ENCODE results near the gene HOGA1. TPM values are rescaled to one million over a fixed set of nuclear protein-coding genes. Genes with fewer than 3 reads are reported as not detected.
"Not testable (repeated sequence)": the region's sequence is repeated elsewhere in the genome, so short reads cannot be mapped to it uniquely, and the experiment has no call there.

Gene HOGA1
- total RNA-seq, 1 experiment from 2014 or later, result not detected

GRCh38 chr10:97633921-97634320 is 49.7 kb downstream of the HOGA1 start:
- ChIA-PET CTCF (no interaction called here), POLR2A (ENCODE audit: low non-redundant PET) (no interaction called here)
- intact Hi-C loops (cut with micrococcal nuclease; ENCODE audit: unreplicated experiment), result no loop called here
- no peaks in the 10 kb centered on the region for H3K9me3 ChIP-seq (ENCODE audit: low read depth, low read length, poor library complexity, severe bottlenecking)
- H3K27ac ChIP-seq (ENCODE audit: low read depth, low read length, poor library complexity, severe bottlenecking), result peak overlapping the region; percentile 35
- TF ChIP-seq EZH2 (IDR thresholded peaks at IDR 0.05; ENCODE audit: borderline replicate concordance, low read depth, low read length, poor library complexity, severe bottlenecking) (no peak), CTCF (conservative IDR thresholded peaks at IDR 0.05; ENCODE audit: low read depth, low read length) (0 out of 2 replicates have a peak, but pooled peaks have one; percentile 19)
- no peaks in the 10 kb centered on the region for H3K27me3 ChIP-seq (replicated peaks; ENCODE audit: insufficient read depth, low read depth, low read length, poor library complexity)
- H3K36me3 ChIP-seq (ENCODE audit: insufficient read depth, low read length, poor library complexity, severe bottlenecking), result no peaks in the 10 kb centered on the region
- peak; percentile 43 for DNase-seq (ENCODE audit: low spot score)
- peak overlapping the region; percentile 74 for H3K4me3 ChIP-seq (ENCODE audit: low read depth, low read length, poor library complexity, severe bottlenecking)
- no TSS peak for BruUV-seq (replicated peaks)
- H3K4me1 ChIP-seq (ENCODE audit: insufficient read depth, low read length, poor library complexity, severe bottlenecking), result peaks cover 12% of the 10 kb centered on the region

GRCh38 chr10:97635577-97635976 is 51.4 kb downstream of the HOGA1 start:
- ChIA-PET CTCF (no interaction called here), POLR2A (ENCODE audit: low non-redundant PET) (no interaction called here)
- DNase-seq (ENCODE audit: low spot score), result no peak
- peaks cover 12% of the 10 kb centered on the region for H3K4me1 ChIP-seq (ENCODE audit: insufficient read depth, low read length, poor library complexity, severe bottlenecking)
- no peak overlapping the region for H3K4me3 ChIP-seq (ENCODE audit: low read depth, low read length, poor library complexity, severe bottlenecking)
- no peaks in the 10 kb centered on the region for H3K36me3 ChIP-seq (ENCODE audit: insufficient read depth, low read length, poor library complexity, severe bottlenecking)
- TF ChIP-seq CTCF (conservative IDR thresholded peaks at IDR 0.05; ENCODE audit: low read depth, low read length), result no peak
- no peak for TF ChIP-seq EZH2 (IDR thresholded peaks at IDR 0.05; ENCODE audit: borderline replicate concordance, low read depth, low read length, poor library complexity, severe bottlenecking)
- no peaks in the 10 kb centered on the region for H3K9me3 ChIP-seq (ENCODE audit: low read depth, low read length, poor library complexity, severe bottlenecking)
- H3K27ac ChIP-seq (ENCODE audit: low read depth, low read length, poor library complexity, severe bottlenecking), result no peak overlapping the region
- no peaks in the 10 kb centered on the region for H3K27me3 ChIP-seq (replicated peaks; ENCODE audit: insufficient read depth, low read depth, low read length, poor library complexity)
- intact Hi-C loops (cut with micrococcal nuclease; ENCODE audit: unreplicated experiment), result no loop called here
- BruUV-seq (replicated peaks), result no TSS peak

DNA sequence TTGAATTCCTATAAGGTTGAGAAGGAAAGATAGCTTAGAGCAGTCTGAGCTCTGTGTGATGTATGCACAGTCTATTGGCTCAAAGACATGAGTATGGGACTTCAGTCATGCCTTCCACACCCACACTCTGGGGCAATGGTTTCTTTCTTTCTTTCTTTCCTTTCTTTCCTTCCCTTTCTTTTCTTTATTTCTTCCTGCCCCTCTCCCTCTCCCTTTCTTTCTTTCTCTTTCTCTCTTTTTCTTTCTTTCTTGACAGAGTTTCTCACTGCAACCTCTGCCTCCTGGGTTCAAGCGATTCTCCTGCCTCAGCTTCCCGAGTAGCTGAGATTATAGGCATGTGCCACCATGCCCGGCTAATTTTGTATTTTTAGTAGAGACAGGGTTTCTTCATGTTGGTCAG is 54.9 kb downstream of the HOGA1 start:
- CTCF ChIA-PET; H3K4me3 ChIP-seq (ENCODE audit: low read depth, low read length, poor library complexity, severe bottlenecking); H3K4me1 ChIP-seq (ENCODE audit: insufficient read depth, low read length, poor library complexity, severe bottlenecking); DNase-seq (ENCODE audit: low spot score); POLR2A ChIA-PET (ENCODE audit: low non-redundant PET); H3K36me3 ChIP-seq (ENCODE audit: insufficient read depth, low read length, poor library complexity, severe bottlenecking); intact Hi-C loops (cut with micrococcal nuclease; ENCODE audit: unreplicated experiment); H3K27me3 ChIP-seq (replicated peaks; ENCODE audit: insufficient read depth, low read depth, low read length, poor library complexity); H3K27ac ChIP-seq (ENCODE audit: low read depth, low read length, poor library complexity, severe bottlenecking); H3K9me3 ChIP-seq (ENCODE audit: low read depth, low read length, poor library complexity, severe bottlenecking); BruUV-seq (replicated peaks): not testable (repeated sequence)

DNA sequence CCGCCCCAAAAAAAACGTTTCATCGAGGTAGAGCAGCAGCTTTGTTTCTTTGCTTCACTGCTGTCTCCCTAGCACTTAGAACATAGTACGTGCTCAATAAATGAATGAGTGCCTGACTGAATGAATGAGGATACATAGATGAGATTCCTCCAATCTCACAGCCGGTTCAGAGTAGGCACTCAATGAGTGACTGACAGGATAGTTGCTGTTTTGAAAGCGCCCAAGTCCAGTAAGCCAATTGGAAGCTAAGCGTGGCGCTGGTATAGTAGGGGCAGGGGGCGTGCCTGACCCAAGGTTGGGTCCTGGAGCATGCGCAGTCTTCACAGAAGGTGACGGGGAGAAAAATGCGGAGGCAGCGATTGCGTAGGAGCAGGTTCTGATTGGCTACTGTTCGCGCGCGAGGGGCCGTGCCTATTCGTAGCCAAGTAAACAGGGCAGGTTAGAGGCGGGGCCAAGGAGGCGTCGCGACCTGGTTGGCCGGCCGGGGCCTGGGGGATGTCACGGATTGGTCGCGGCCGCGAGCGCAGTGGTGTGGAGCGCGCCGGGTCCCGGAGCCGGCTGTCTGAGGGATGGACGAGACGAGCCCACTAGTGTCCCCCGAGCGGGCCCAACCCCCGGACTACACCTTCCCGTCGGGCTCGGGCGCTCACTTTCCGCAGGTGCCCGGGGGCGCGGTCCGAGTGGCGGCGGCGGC is 56.1 kb downstream of the HOGA1 start, which contains the start of gene PI4K2A:
PI4K2A (plus strand) TSS at position 498 of the 694 bp plus-strand sequence; CDS start at position 570, 72 bp downstream.
- H3K9me3 ChIP-seq (ENCODE audit: low read depth, low read length, poor library complexity, severe bottlenecking), result no peaks in the 10 kb centered on the region
- BruUV-seq (replicated peaks), result no TSS peak
- ChIA-PET POLR2A (ENCODE audit: low non-redundant PET) (interaction anchor here (0.5 kb wide), 1 partner anchor 44 kb away, joined by 3 read pairs; no protein-coding TSS in a partner anchor), CTCF (no interaction called here)
- H3K4me3 ChIP-seq (ENCODE audit: low read depth, low read length, poor library complexity, severe bottlenecking), result peak within 1 kb of the TSS; percentile 90
- no peak for TF ChIP-seq CTCF (conservative IDR thresholded peaks at IDR 0.05; ENCODE audit: low read depth, low read length)
- DNase-seq (ENCODE audit: low spot score), result peak; percentile 100
- no peaks in the 10 kb centered on the region for H3K27me3 ChIP-seq (replicated peaks; ENCODE audit: insufficient read depth, low read depth, low read length, poor library complexity)
- H3K36me3 ChIP-seq (ENCODE audit: insufficient read depth, low read length, poor library complexity, severe bottlenecking), result peaks cover 5% of the 10 kb centered on the region
- intact Hi-C loops (cut with micrococcal nuclease; ENCODE audit: unreplicated experiment), result loop anchor here (5.0 kb wide), 1 partner anchor 47 kb away; the partner anchor contains the start of gene AVPI1
- peak within 1 kb of the TSS; percentile 70 for H3K27ac ChIP-seq (ENCODE audit: low read depth, low read length, poor library complexity, severe bottlenecking)
- H3K4me1 ChIP-seq (ENCODE audit: insufficient read depth, low read length, poor library complexity, severe bottlenecking), result peaks cover 6% of the 10 kb centered on the region

All from A673 (cell line).